Hepatic stellate cell (primary cell): ENCODE measurements around the gene DHX32.
"Not testable (repeated sequence)": the region's sequence is repeated elsewhere in the genome, so short reads cannot be mapped to it uniquely, and the experiment has no call there.

Source experiments
- DNase-seq: peaks from one replicate; pipeline ENCODE4 v3.0.0; 2011; ENCODE audit warnings: low spot score

DHX32 gene

GRCh38 chr10:125881192-125881591 is at the start of gene DHX32:
DHX32 (minus strand) TSS chr10:125881292; CDS start chr10:125880824, 468 bp downstream.
- no peak for DNase-seq

GRCh38 chr10:125929618-125930017 is 48.5 kb upstream of the DHX32 start:
- DNase-seq, result no peak

- DNase-seq, result no peak
Observed at GRCh38 chr10:125928928-125929585, 48.0 kb upstream of the DHX32 start.

GRCh38 chr10:125927265-125927664 is 46.2 kb upstream of the DHX32 start:
- not testable (repeated sequence) for DNase-seq

GRCh38 chr10:125926247-125926646 is 45.2 kb upstream of the DHX32 start:
- DNase-seq, result no peak

- DNase-seq, result no peak
Observed at GRCh38 chr10:125925262-125925834, 44.3 kb upstream of the DHX32 start.

GRCh38 chr10:125921643-125922306 is 40.7 kb upstream of the DHX32 start:
- not testable (repeated sequence) for DNase-seq

- DNase-seq, result not testable (repeated sequence)
Observed at GRCh38 chr10:125917704-125918361, 36.7 kb upstream of the DHX32 start.

- no peak for DNase-seq
Observed at GRCh38 chr10:125916977-125917376, 35.9 kb upstream of the DHX32 start.

GRCh38 chr10:125913277-125913676 is 32.2 kb upstream of the DHX32 start:
- DNase-seq, result not testable (repeated sequence)

- no peak for DNase-seq
Observed at GRCh38 chr10:125911990-125912389, 30.9 kb upstream of the DHX32 start.

GRCh38 chr10:125911145-125911544 is 30.1 kb upstream of the DHX32 start:
- no peak for DNase-seq

- not testable (repeated sequence) for DNase-seq
Observed at GRCh38 chr10:125909491-125909890, 28.4 kb upstream of the DHX32 start.

- DNase-seq, result not testable (repeated sequence)
Observed at GRCh38 chr10:125908813-125909212, 27.7 kb upstream of the DHX32 start.

GRCh38 chr10:125907598-125907997 is 26.5 kb upstream of the DHX32 start:
- not testable (repeated sequence) for DNase-seq

GRCh38 chr10:125905069-125905994 is 24.2 kb upstream of the DHX32 start:
- not testable (repeated sequence) for DNase-seq

GRCh38 chr10:125903135-125903640 is 22.1 kb upstream of the DHX32 start:
- not testable (repeated sequence) for DNase-seq

GRCh38 chr10:125900963-125901362 is 19.9 kb upstream of the DHX32 start:
- DNase-seq, result not testable (repeated sequence)

- DNase-seq, result not testable (repeated sequence)
Observed at GRCh38 chr10:125897317-125897716, 16.2 kb upstream of the DHX32 start.

- DNase-seq, result peak; percentile 64
Observed at GRCh38 chr10:125896088-125896934, 15.2 kb upstream of the DHX32 start, which contains the start of gene FANK1. FANK1 (plus strand) TSS chr10:125896564; CDS start chr10:125896643, 79 bp downstream.
